Stimulated activated memory B cell treated with anti-CD40 and anti-IgM and Interleukin-4, amounts not matched to agents 10 μg/mL and 1 μg/mL and 100 μg/mL, for 72 hours (primary cell): Measurements from ENCODE around the gene NDOR1.

ENCODE experiments used
- ATAC-seq: fragments of 150-1000 bp; cut with Tn5 transposase; 2 replicates; pipeline ENCODE4 v1.10.0; 2021
- H3K27ac Mint-ChIP-seq: one replicate; pipeline ENCODE4 v1.8.0; 2022; ENCODE audit warnings: mild to moderate bottlenecking, mixed read lengths
- H3K27me3 Mint-ChIP-seq: one replicate; pipeline ENCODE4 v1.8.0; 2022; ENCODE audit warnings: mixed read lengths
- H3K36me3 Mint-ChIP-seq: one replicate; pipeline ENCODE4 v1.8.0; 2022; ENCODE audit warnings: mixed read lengths
- H3K4me1 Mint-ChIP-seq: one replicate; pipeline ENCODE4 v1.8.0; 2022; ENCODE audit warnings: mixed read lengths
- H3K4me3 Mint-ChIP-seq: one replicate; pipeline ENCODE4 v1.8.0; 2022; ENCODE audit warnings: mild to moderate bottlenecking, moderate library complexity, mixed read lengths
- H3K9me3 Mint-ChIP-seq: one replicate; pipeline ENCODE4 v1.8.0; 2022; ENCODE audit warnings: mixed read lengths

Gene NDOR1

DNA sequence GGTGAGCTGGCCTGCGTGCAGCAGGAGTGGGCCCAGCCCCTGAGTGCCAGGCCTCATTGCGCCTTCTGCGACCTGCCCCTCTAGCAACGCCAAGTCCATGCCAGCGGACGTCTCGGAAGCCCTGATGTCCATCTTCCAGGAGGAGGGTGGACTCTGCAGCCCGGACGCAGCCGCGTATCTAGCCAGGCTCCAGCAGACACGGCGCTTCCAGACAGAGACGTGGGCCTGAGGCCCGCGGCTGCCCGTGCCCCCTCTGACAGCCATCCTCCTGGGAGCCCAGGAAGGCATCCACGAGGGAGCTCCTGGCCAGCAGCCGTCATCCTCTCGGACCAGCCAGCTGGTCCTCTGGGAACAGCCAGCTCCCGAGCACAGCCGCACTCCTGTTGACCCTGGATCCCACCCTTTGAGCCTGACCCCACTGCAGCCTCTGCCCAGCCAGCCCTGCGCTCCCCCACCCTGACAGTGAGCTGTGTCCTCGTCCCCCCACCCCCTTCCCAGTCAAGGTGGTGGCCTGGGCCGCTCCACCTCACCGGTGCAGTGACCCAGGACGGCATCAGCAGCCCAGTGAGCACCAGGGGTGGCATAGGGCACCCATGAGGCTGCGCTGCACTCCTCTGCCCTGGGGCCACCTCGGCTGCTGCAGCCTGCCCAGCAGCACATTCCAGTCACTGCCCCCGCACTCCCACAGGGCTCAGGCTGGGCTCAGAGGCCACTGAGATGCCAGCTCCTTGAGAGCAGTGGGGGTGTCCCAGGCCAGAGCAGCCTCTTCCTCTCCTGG lies 10.9 kb downstream of the NDOR1 start:
- no peak for ATAC-seq
- Mint-ChIP-seq H3K27me3 (no peaks in the 10 kb centered on the region), H3K4me1 (peaks cover under 1% of the 10 kb centered on the region), H3K4me3 (no peak overlapping the region), H3K9me3 (no peaks in the 10 kb centered on the region), H3K36me3 (peaks cover 24% of the 10 kb centered on the region), H3K27ac (no peak overlapping the region)

DNA sequence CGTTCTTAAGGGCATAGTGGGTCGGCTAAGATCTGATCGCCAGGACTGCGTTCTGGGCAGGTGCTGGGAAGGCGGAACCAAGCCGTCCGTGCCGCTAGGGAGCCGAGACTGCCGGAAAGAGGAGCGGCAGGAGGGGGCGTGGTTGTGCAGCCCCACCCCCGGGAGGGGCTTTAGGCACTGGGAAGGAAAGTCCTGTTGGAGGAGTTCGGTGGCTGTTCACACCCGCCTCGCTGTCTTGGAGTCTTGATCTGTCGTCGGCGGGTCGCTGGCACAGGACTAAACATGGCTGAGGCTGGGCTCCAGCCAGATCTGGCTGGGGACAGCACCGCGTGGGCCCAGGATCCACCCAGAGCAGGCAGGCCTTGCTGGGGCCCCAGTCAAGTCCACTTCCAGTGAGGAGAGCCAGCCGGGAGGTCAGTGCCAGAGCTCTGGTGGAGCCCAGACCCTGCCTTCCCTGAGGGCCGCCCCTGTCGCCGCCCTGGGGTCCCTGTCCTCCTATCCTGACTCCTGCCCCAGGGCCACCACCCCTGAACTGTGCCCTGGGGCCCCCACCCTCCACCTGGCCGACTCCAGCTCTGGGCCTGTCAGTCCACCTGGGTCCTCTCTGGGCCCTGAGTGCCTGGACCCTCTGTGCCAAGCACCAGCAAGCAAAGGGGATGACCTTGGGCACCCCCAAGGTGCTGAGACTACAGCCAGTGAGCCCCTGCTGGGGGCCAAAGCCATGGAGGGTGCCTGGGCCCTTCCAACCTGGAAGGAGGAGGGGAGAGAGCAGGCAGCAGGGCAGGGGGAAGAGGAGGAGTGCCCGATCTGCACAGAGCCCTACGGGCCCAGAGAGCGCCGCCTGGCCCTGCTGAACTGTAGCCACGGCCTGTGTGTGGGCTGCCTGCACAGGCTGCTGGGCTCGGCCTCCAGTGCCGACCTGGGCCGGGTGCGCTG lies 12.0 kb downstream of the NDOR1 start:
- Mint-ChIP-seq H3K36me3 (peaks cover 23% of the 10 kb centered on the region), H3K4me1 (no peaks in the 10 kb centered on the region), H3K27ac (no peak overlapping the region), H3K9me3 (no peaks in the 10 kb centered on the region), H3K4me3 (no peak overlapping the region), H3K27me3 (no peaks in the 10 kb centered on the region)
- no peak for ATAC-seq

GRCh38 chr9:137218212-137218753 lies 12.8 kb downstream of the NDOR1 start:
- no peak for ATAC-seq
- Mint-ChIP-seq H3K4me1 (peaks cover 7% of the 10 kb centered on the region), H3K36me3 (peaks cover 23% of the 10 kb centered on the region), H3K9me3 (no peaks in the 10 kb centered on the region), H3K4me3 (no peak overlapping the region), H3K27me3 (no peaks in the 10 kb centered on the region), H3K27ac (no peak overlapping the region)

- Mint-ChIP-seq H3K27ac (no peak overlapping the region), H3K4me1 (peaks cover 8% of the 10 kb centered on the region), H3K27me3 (no peaks in the 10 kb centered on the region), H3K9me3 (no peaks in the 10 kb centered on the region), H3K36me3 (peaks cover 23% of the 10 kb centered on the region), H3K4me3 (no peak overlapping the region)
- no peak for ATAC-seq
These were observed 13.3 kb downstream of the NDOR1 start for GRCh38 chr9:137218754-137219271.

DNA sequence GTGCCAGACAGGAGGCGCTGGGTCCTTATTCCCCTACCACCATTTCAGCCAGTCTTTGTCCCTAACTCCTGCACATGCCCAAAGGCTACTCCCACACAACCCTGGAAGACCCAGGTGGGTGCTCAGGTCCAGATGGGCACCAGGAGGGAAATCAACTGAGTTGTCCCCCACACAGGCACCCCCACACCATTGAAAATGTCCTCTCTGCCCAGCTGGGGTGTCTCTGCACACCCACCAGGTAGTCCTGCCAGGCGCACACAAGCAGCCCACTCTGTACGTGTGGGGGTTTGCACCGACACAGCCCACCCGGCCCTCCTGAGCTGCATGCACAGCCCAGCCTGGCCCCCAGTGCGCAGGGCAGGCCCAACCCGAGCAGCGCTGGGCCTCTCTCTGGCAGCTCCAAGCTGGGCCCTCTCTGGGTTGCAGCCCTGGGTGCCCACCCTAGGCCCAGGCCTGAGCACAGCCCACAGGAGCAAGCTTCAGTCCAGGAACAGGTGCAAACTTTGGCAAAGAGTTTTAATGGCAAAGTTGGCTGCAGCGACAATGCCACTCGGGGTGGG lies 14.3 kb downstream of the NDOR1 start:
- Mint-ChIP-seq H3K4me1 (peaks cover 13% of the 10 kb centered on the region), H3K27ac (no peak overlapping the region), H3K36me3 (peaks cover 18% of the 10 kb centered on the region), H3K9me3 (no peaks in the 10 kb centered on the region), H3K4me3 (peak overlapping the region; percentile 18), H3K27me3 (no peaks in the 10 kb centered on the region)
- ATAC-seq = no peak

- Mint-ChIP-seq H3K4me3 (peak overlapping the region; percentile 55), H3K4me1 (peaks cover 13% of the 10 kb centered on the region), H3K27ac (no peak overlapping the region), H3K27me3 (no peaks in the 10 kb centered on the region), H3K36me3 (peaks cover 13% of the 10 kb centered on the region), H3K9me3 (no peaks in the 10 kb centered on the region)
- ATAC-seq = no peak
These were observed 15.0 kb downstream of the NDOR1 start for GRCh38 chr9:137220317-137221094.

GRCh38 chr9:137221095-137221505 lies 15.6 kb downstream of the NDOR1 start:
- no peak overlapping the region for H3K27ac Mint-ChIP-seq
- H3K27me3 Mint-ChIP-seq = no peaks in the 10 kb centered on the region
- peak overlapping the region; percentile 55 for H3K4me3 Mint-ChIP-seq
- no peaks in the 10 kb centered on the region for H3K9me3 Mint-ChIP-seq
- ATAC-seq = no peak
- peaks cover 13% of the 10 kb centered on the region for H3K4me1 Mint-ChIP-seq
- peaks cover 10% of the 10 kb centered on the region for H3K36me3 Mint-ChIP-seq

GRCh38 chr9:137221506-137222111 lies 16.1 kb downstream of the NDOR1 start:
- H3K4me3 Mint-ChIP-seq = no peak overlapping the region
- no peak overlapping the region for H3K27ac Mint-ChIP-seq
- ATAC-seq = no peak
- H3K9me3 Mint-ChIP-seq = no peaks in the 10 kb centered on the region
- no peaks in the 10 kb centered on the region for H3K27me3 Mint-ChIP-seq
- peaks cover 7% of the 10 kb centered on the region for H3K36me3 Mint-ChIP-seq
- H3K4me1 Mint-ChIP-seq = peaks cover 13% of the 10 kb centered on the region

- Mint-ChIP-seq H3K4me1 (peaks cover 15% of the 10 kb centered on the region), H3K27ac (peak within 1 kb of the TSS; percentile 69), H3K9me3 (no peaks in the 10 kb centered on the region), H3K4me3 (peak within 1 kb of the TSS; percentile 83), H3K27me3 (peaks cover 3% of the 10 kb centered on the region), H3K36me3 (no peaks in the 10 kb centered on the region)
- peak; percentile 1 for ATAC-seq
These were observed 16.9 kb downstream of the NDOR1 start, which contains the start of gene RNF208 for GRCh38 chr9:137222190-137223077. RNF208 (minus strand) TSS chr9:137222240; CDS start chr9:137221212, 1,028 bp downstream.

GRCh38 chr9:137223078-137223970 lies 17.8 kb downstream of the NDOR1 start:
- peak overlapping the region; percentile 69 for H3K27ac Mint-ChIP-seq

DNA sequence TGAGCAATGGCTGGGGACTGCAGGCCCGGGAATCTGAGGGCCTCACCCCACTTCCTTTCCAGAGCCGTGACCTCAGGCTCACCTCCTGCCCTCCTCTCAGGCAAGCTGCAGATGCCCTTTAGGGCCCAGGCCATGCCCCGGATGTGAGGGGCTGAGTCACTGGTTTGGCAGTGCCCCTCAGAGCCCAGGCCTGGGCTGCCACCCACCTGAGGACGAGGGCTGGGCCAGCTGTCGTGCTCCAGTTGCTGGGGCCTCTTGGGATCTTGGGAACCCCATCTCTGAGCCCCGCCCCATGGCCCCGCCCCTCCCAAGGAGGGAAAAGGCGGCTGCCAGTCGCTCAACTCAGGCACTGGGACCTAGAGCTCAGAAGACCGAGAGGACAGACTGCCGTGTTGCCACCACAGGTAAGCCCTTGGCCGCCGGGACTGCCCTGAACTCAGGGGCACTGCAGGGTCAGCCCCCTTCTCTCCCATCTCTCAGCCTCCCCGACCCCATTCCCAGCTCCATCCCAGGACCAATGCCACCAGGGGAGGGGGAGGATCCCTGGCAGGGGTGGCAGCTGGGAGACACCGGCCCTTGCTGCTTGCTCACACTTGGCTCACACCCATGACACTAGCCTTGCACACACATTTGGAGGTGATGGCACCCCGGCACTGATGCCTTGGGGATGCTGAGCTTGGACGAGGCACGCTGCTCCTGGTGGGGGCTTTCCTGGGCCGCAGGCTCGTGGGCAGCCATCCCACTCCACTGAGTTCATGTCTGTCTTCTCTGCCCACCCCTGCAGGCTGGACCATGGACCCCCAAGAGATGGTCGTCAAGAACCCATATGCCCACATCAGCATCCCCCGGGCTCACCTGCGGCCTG lies 19.6 kb downstream of the NDOR1 start, which contains the start of gene CYSRT1:
CYSRT1 (plus strand) TSS at position 345 of the 865 bp plus-strand sequence; CDS start at position 793, 448 bp downstream.
- Mint-ChIP-seq H3K27me3 (peaks cover 9% of the 10 kb centered on the region), H3K27ac (peak within 1 kb of the TSS; percentile 69), H3K4me3 (peak within 1 kb of the TSS; percentile 83), H3K36me3 (no peaks in the 10 kb centered on the region), H3K4me1 (peaks cover 20% of the 10 kb centered on the region), H3K9me3 (no peaks in the 10 kb centered on the region)
- ATAC-seq = no peak

More at GRCh38 chr9:137223078-137223970, 17.8 kb downstream of the NDOR1 start:
- H3K4me1 Mint-ChIP-seq = peaks cover 20% of the 10 kb centered on the region
- H3K27me3 Mint-ChIP-seq = peaks cover 9% of the 10 kb centered on the region
- peak; percentile 88 for ATAC-seq
- H3K4me3 Mint-ChIP-seq = peak overlapping the region; percentile 83
- no peaks in the 10 kb centered on the region for H3K36me3 Mint-ChIP-seq
- no peaks in the 10 kb centered on the region for H3K9me3 Mint-ChIP-seq
